GM10248 (cell line): Measurements from ENCODE around the gene POU3F2.

Experiments
- CTCF ChIA-PET: fragments of 300-600 bp; sonication (Branson Sonifier 250); formaldehyde crosslinking; extraction: SDS; loops from one replicate; lab custom pipeline; 2021; ENCODE audit warnings: antibody characterized with exemption; lab: Yijun Ruan, JAX
- POLR2A ChIA-PET: fragments of 350-650 bp; sonication (Branson Sonifier 250); formaldehyde crosslinking; extraction: SDS; loops from one replicate; lab custom pipeline; 2020; ENCODE audit warnings: antibody characterized with exemption; lab: Yijun Ruan, JAX
- DNase-seq: peaks from one replicate; pipeline ENCODE4 v3.0.0; 2012; ENCODE audit errors: extremely low spot score
- TF ChIP-seq, protein P1 (sequence below): IDR thresholded peaks from 2 replicates; pipeline ENCODE4 v1.5.1; 2012; ENCODE audit warnings: mild to moderate bottlenecking, low read depth; ENCODE audit errors: extremely low read depth, missing control alignments, control extremely low read depth

The POU3F2 gene

DNA sequence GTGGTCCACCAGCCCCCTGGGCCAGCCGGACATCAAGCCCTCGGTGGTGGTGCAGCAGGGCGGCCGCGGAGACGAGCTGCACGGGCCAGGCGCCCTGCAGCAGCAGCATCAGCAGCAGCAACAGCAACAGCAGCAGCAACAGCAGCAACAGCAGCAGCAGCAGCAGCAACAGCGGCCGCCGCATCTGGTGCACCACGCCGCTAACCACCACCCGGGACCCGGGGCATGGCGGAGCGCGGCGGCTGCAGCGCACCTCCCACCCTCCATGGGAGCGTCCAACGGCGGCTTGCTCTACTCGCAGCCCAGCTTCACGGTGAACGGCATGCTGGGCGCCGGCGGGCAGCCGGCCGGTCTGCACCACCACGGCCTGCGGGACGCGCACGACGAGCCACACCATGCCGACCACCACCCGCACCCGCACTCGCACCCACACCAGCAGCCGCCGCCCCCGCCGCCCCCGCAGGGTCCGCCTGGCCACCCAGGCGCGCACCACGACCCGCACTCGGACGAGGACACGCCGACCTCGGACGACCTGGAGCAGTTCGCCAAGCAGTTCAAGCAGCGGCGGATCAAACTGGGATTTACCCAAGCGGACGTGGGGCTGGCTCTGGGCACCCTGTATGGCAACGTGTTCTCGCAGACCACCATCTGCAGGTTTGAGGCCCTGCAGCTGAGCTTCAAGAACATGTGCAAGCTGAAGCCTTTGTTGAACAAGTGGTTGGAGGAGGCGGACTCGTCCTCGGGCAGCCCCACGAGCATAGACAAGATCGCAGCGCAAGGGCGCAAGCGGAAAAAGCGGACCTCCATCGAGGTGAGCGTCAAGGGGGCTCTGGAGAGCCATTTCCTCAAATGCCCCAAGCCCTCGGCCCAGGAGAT lies 1.0 kb downstream of the POU3F2 start:
- DNase-seq, result peak; percentile 20
- POLR2A ChIA-PET, result no interaction called here
- TF ChIP-seq, protein P1, sequence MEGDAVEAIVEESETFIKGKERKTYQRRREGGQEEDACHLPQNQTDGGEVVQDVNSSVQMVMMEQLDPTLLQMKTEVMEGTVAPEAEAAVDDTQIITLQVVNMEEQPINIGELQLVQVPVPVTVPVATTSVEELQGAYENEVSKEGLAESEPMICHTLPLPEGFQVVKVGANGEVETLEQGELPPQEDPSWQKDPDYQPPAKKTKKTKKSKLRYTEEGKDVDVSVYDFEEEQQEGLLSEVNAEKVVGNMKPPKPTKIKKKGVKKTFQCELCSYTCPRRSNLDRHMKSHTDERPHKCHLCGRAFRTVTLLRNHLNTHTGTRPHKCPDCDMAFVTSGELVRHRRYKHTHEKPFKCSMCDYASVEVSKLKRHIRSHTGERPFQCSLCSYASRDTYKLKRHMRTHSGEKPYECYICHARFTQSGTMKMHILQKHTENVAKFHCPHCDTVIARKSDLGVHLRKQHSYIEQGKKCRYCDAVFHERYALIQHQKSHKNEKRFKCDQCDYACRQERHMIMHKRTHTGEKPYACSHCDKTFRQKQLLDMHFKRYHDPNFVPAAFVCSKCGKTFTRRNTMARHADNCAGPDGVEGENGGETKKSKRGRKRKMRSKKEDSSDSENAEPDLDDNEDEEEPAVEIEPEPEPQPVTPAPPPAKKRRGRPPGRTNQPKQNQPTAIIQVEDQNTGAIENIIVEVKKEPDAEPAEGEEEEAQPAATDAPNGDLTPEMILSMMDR, result no peak
- CTCF ChIA-PET, result interaction anchor here (1.0 to 1.3 kb wide), 2 partner anchors 10 to 14 kb away, joined by 3 read pairs; no protein-coding TSS in a partner anchor

- ChIA-PET POLR2A (no interaction called here), CTCF (interaction anchor here (0.6 to 1.3 kb wide), 3 partner anchors 9 to 15 kb away, joined by 3 read pairs; no protein-coding TSS in a partner anchor)
- TF ChIP-seq, protein P1, result no peak
- DNase-seq, result peak; percentile 17
Observed at GRCh38 chr6:98836025-98836961, 1.9 kb downstream of the POU3F2 start.

DNA sequence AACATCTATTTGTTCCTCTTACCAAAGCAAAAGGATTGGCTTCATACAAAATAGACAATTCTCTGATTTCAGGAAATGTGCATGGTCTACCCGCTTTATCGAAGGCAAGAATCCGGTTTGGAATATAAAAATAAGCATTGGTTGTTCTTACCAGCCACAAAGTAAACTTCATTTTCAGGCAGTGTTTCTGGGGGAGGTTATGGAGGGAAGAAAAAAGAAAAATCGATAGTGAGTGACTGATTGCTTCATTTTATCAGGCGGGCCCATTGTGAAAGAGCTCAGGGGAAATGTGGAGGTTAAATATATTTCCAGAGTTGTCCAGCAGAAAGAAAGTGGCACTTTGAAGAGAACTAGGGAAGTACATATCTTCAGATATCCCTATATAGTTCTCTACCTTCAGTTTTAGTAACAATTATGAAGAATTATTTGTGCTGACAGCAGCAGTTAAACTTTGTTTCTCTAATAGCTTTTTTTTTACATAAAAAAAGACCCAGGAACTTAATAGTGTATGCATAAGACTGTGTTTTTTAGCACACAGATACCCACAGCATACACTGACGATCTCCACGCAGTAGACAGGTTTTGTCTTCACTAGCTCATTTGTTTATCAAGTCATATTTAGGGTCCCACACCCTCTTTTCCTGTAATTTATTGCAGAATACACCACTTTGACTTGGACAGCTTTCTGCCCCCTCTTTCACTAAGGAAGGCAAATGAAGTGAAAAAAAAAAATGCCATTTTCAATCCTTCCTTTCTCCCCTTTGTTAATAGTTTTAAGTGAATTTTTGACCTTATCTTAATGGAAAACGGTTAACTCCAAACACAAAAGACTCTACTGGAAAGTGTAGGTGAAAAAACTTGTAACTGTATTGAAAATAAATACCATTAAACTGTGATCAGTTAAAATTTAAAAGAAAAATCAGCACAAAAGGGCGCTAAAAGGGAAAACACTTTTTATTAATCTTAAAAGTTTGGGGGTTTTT lies 2.9 kb downstream of the POU3F2 start:
- no peak for DNase-seq
- TF ChIP-seq, protein P1, result no peak
- POLR2A ChIA-PET, result no interaction called here
- CTCF ChIA-PET, result interaction anchor here (0.6 to 1.7 kb wide), 3 partner anchors 9 to 282 kb away, joined by 3 to 4 read pairs (median 3); no protein-coding TSS in a partner anchor

- CTCF ChIA-PET, result interaction anchor here (1.7 kb wide), 1 partner anchor 60 kb away, joined by 4 read pairs; no protein-coding TSS in a partner anchor
- POLR2A ChIA-PET, result no interaction called here
- DNase-seq, result no peak
- TF ChIP-seq, protein P1, result no peak
Observed at GRCh38 chr6:98838032-98838431, 3.7 kb downstream of the POU3F2 start.

DNA sequence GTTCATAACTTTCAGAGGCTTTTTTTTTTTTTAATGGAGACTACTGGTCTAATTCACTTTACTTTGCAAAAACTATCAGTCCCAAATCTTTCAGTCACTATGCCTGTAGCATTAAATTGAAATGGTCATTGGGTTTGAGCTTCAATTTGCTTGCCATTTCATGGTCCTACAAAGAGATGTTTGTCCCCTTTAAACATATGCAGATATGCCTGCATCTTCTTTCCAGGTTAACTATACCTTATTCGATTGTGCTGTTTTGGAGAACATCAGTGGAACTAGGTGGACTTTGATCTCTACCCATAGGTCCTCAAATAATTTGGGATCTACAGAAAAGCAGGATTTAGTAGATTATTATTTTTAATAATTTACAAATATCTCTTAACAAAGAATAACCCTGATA lies 4.6 kb downstream of the POU3F2 start:
- ChIA-PET CTCF (no interaction called here), POLR2A (no interaction called here)
- no peak for DNase-seq
- TF ChIP-seq, protein P1, result no peak
